ENCODE results near the gene TSPOAP1.

DNA sequence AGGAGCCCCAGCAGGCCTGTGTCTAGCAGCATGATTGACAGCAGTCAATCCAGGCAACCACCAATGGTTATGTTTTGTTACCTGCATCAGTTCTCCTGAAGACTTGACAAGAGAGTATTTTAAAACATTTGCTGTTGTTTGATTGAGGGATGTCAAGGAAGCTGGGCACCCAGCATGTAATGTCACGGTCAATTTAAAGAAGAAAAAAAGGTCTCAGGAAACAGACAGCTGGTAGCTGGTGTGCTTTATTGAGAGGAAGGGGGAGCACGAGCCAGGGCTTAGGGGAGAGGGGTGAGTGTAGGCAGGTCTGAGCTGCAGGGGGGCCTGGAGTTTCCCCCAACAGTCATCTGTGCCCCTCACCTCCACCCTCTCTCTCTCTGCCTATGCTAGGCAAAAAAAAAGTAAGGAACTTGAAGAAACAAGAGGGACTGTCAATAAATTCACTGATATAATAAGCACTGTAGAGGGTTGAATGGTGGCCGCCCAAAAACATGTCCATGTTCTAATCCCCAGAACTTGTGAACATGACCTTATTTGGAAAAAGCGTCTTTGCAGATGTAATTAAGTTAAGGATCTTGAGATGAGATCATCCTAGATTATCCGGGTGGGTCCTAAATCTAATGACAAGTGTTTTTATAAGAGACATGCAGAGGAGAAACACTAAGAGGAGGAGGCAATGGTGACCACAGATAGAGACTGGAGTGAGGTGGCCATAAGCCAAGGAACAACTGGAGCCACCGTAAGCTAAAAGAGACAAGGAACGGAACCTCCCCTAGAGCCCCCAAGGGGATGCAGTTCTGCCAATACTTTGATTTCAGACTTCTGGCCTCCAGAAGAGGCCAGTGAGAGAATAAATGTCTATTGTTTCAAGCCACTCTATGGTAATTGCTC is 14.5 kb downstream of the TSPOAP1 start:
- TF ChIP-seq, protein P1, sequence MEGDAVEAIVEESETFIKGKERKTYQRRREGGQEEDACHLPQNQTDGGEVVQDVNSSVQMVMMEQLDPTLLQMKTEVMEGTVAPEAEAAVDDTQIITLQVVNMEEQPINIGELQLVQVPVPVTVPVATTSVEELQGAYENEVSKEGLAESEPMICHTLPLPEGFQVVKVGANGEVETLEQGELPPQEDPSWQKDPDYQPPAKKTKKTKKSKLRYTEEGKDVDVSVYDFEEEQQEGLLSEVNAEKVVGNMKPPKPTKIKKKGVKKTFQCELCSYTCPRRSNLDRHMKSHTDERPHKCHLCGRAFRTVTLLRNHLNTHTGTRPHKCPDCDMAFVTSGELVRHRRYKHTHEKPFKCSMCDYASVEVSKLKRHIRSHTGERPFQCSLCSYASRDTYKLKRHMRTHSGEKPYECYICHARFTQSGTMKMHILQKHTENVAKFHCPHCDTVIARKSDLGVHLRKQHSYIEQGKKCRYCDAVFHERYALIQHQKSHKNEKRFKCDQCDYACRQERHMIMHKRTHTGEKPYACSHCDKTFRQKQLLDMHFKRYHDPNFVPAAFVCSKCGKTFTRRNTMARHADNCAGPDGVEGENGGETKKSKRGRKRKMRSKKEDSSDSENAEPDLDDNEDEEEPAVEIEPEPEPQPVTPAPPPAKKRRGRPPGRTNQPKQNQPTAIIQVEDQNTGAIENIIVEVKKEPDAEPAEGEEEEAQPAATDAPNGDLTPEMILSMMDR (IDR thresholded peaks at IDR 0.05): no peak
- no peak for TF ChIP-seq POLR2A (IDR thresholded peaks at IDR 0.05)

Data from tibial nerve (tissue), 3 donors.